ENCODE data around the gene PPP2R5D. TPM values are rescaled to one million over a fixed set of nuclear protein-coding genes. Genes with fewer than 3 reads are reported as not detected.

The PPP2R5D gene
- total RNA-seq, 4 donors from 2014 or later = 35.1 to 51.9 (median 41.6) TPM

GRCh38 chr6:43013843-43014433, 29.6 kb downstream of the PPP2R5D start, which contains the start of the genes KLHDC3 and MEA1:
Gene KLHDC3, plus strand, starts transcription at chr6:43014249. Its CDS starts 2,944 bp downstream, at chr6:43017193.
Gene MEA1, minus strand, starts transcription at chr6:43013946. Its CDS starts 133 bp downstream, at chr6:43013813.
- H3K9me3 ChIP-seq = no peaks in the 10 kb centered on the region
- DNase-seq (ENCODE audit: low spot score in 2 of 2) = peak; percentile 99 to 100
- peak within 1 kb of the TSS; percentile 86 for H3K4me3 ChIP-seq
- H3K27ac ChIP-seq = peak within 1 kb of the TSS; percentile 73
- peaks cover 46% of the 10 kb centered on the region for H3K4me1 ChIP-seq
- no peaks in the 10 kb centered on the region for H3K27me3 ChIP-seq
- H3K36me3 ChIP-seq = peaks cover 48% of the 10 kb centered on the region
- TF ChIP-seq CTCF (IDR thresholded peaks at IDR 0.05) = no peak
- peak in 2 of 3 donors; percentile 42 to 93 for TF ChIP-seq POLR2AphosphoS5 (IDR thresholded peaks at IDR 0.05)
- WGBS = under 1% methylated on average over 33 of the region's 51 CpGs

GRCh38 chr6:43014434-43014909, 30.1 kb downstream of the PPP2R5D start:
- H3K27me3 ChIP-seq = no peaks in the 10 kb centered on the region
- peaks cover 46% of the 10 kb centered on the region for H3K4me1 ChIP-seq
- H3K27ac ChIP-seq = peak overlapping the region; percentile 71
- TF ChIP-seq EP300 (IDR thresholded peaks at IDR 0.05) (no peak), POLR2AphosphoS5 (IDR thresholded peaks at IDR 0.05) (no peak), CTCF (IDR thresholded peaks at IDR 0.05) (no peak), POLR2A (IDR thresholded peaks at IDR 0.05) (no peak)
- WGBS = under 1% methylated on average over 7 of the region's 7 CpGs
- no peaks in the 10 kb centered on the region for H3K9me3 ChIP-seq
- DNase-seq (ENCODE audit: low spot score in 2 of 2) = no peak
- peak overlapping the region; percentile 86 for H3K4me3 ChIP-seq
- peaks cover 46% of the 10 kb centered on the region for H3K36me3 ChIP-seq

- no peaks in the 10 kb centered on the region for H3K9me3 ChIP-seq
- H3K27me3 ChIP-seq = no peaks in the 10 kb centered on the region
- no peak overlapping the region for H3K27ac ChIP-seq
- H3K36me3 ChIP-seq = peaks cover 27% of the 10 kb centered on the region
- TF ChIP-seq POLR2A (IDR thresholded peaks at IDR 0.05) (no peak), POLR2AphosphoS5 (IDR thresholded peaks at IDR 0.05) (no peak), EP300 (IDR thresholded peaks at IDR 0.05) (no peak), CTCF (IDR thresholded peaks at IDR 0.05) (no peak)
- peaks cover 54% of the 10 kb centered on the region for H3K4me1 ChIP-seq
- no peak for DNase-seq (ENCODE audit: low spot score in 2 of 2)
- WGBS = 85% methylated on average over 7 of the region's 7 CpGs
- no peak overlapping the region for H3K4me3 ChIP-seq
Observed at GRCh38 chr6:43016176-43016942, 32.0 kb downstream of the PPP2R5D start.

GRCh38 chr6:43016943-43017334, 32.6 kb downstream of the PPP2R5D start:
- H3K9me3 ChIP-seq = no peaks in the 10 kb centered on the region
- no peak overlapping the region for H3K27ac ChIP-seq
- WGBS = 87% methylated on average over 5 of the region's 12 CpGs
- H3K4me1 ChIP-seq = peaks cover 52% of the 10 kb centered on the region
- no peak for DNase-seq (ENCODE audit: low spot score in 2 of 2)
- no peaks in the 10 kb centered on the region for H3K27me3 ChIP-seq
- peaks cover 22% of the 10 kb centered on the region for H3K36me3 ChIP-seq
- no peak overlapping the region for H3K4me3 ChIP-seq
- TF ChIP-seq CTCF (IDR thresholded peaks at IDR 0.05) (no peak), POLR2A (IDR thresholded peaks at IDR 0.05) (no peak), POLR2AphosphoS5 (IDR thresholded peaks at IDR 0.05) (no peak), EP300 (IDR thresholded peaks at IDR 0.05) (no peak)

- WGBS = 94% methylated on average over 2 of the region's 2 CpGs
- H3K4me1 ChIP-seq = peaks cover 54% of the 10 kb centered on the region
- no peaks in the 10 kb centered on the region for H3K27me3 ChIP-seq
- no peak for TF ChIP-seq POLR2AphosphoS5 (IDR thresholded peaks at IDR 0.05)
- TF ChIP-seq EP300 (IDR thresholded peaks at IDR 0.05) = no peak
- no peak for TF ChIP-seq CTCF (IDR thresholded peaks at IDR 0.05)
- no peak for TF ChIP-seq POLR2A (IDR thresholded peaks at IDR 0.05)
- no peak overlapping the region for H3K4me3 ChIP-seq
- H3K9me3 ChIP-seq = no peaks in the 10 kb centered on the region
- peaks cover 19% of the 10 kb centered on the region for H3K36me3 ChIP-seq
- no peak overlapping the region for H3K27ac ChIP-seq
- no peak for DNase-seq (ENCODE audit: low spot score in 2 of 2)
Observed at GRCh38 chr6:43019152-43019551, 34.8 kb downstream of the PPP2R5D start.
